WTC11 (cell line): ENCODE measurements around the gene CRACDL.

ENCODE experiments used
- CBFB ChIP-seq: sonication (generic); formaldehyde crosslinking; IDR thresholded peaks from 2 replicates; pipeline ENCODE4 v1.8.1; 2022; ENCODE audit warnings: mild to moderate bottlenecking, low read depth, missing genetic modification reagents
- CTCF ChIP-seq: fragments of 200-600 bp; IDR thresholded peaks from 2 replicates; pipeline ENCODE4 v1.8.0; 2022; ENCODE audit warnings: antibody characterized with exemption
- GTF2I ChIP-seq: fragments of 250-450 bp; sonication (Bioruptor Pico); conservative IDR thresholded peaks from 2 replicates; pipeline ENCODE4 v1.4.0; 2021; ENCODE audit warnings: mild to moderate bottlenecking
- IRF2 ChIP-seq: sonication (generic); formaldehyde crosslinking; IDR thresholded peaks from 2 replicates; pipeline ENCODE4 v1.8.0; 2022; ENCODE audit warnings: low read depth, missing genetic modification reagents, borderline replicate concordance
- KAT7 ChIP-seq: sonication (generic); formaldehyde crosslinking; IDR thresholded peaks from 2 replicates; pipeline ENCODE4 v1.8.1; 2023; ENCODE audit warnings: missing genetic modification reagents, mild to moderate bottlenecking, borderline replicate concordance
- MAX ChIP-seq: sonication (generic); formaldehyde crosslinking; IDR thresholded peaks from 2 replicates; pipeline ENCODE4 v1.8.0; 2022; ENCODE audit warnings: mild to moderate bottlenecking, missing genetic modification reagents
- SOX15 ChIP-seq: fragments of 250-450 bp; sonication (Bioruptor Pico); IDR thresholded peaks from 2 replicates; pipeline ENCODE4 v1.9.0; 2021; ENCODE audit warnings: mild to moderate bottlenecking
- SP1 ChIP-seq: sonication (generic); formaldehyde crosslinking; conservative IDR thresholded peaks from 2 replicates; pipeline ENCODE4 v1.8.1; 2022; ENCODE audit warnings: missing genetic modification reagents
- ZNF416 ChIP-seq: fragments of 250-450 bp; sonication (Bioruptor Pico); IDR thresholded peaks from 2 replicates; pipeline ENCODE4 v1.9.0; 2021; ENCODE audit warnings: mild to moderate bottlenecking, inconsistent platforms

GRCh38 chr2:98823196-98824170 is 112.5 kb downstream of the CRACDL start:
- TF ChIP-seq SP1 (CRISPR knock-in tag) (no peak), CTCF (no peak), KAT7 (CRISPR knock-in tag) (no peak), CBFB (CRISPR knock-in tag) (no peak), IRF2 (CRISPR knock-in tag) (no peak), SOX15 (CRISPR knock-in tag) (no peak), GTF2I (CRISPR knock-in tag) (no peak), MAX (CRISPR knock-in tag) (no peak), ZNF416 (CRISPR knock-in tag) (no peak)
